Dermis blood vessel endothelial cell (primary cell): ENCODE results near the gene DNAH8. TPM values are rescaled to one million over a fixed set of nuclear protein-coding genes. Genes with fewer than 3 reads are reported as not detected.

Experiments used
- DNase-seq: peaks from one replicate; pipeline ENCODE4 v3.0.0; 2010
- total RNA-seq: library from RNA; depleted of rRNA; stranded (reverse); fragments of >200 nt; gene quantifications from 2 replicates; pipeline ENCODE4 v1.2.3, GENCODE V29; 2014

The DNAH8 gene
- total RNA-seq, 1 donor from 2014 or later, result under 0.01 TPM

DNA sequence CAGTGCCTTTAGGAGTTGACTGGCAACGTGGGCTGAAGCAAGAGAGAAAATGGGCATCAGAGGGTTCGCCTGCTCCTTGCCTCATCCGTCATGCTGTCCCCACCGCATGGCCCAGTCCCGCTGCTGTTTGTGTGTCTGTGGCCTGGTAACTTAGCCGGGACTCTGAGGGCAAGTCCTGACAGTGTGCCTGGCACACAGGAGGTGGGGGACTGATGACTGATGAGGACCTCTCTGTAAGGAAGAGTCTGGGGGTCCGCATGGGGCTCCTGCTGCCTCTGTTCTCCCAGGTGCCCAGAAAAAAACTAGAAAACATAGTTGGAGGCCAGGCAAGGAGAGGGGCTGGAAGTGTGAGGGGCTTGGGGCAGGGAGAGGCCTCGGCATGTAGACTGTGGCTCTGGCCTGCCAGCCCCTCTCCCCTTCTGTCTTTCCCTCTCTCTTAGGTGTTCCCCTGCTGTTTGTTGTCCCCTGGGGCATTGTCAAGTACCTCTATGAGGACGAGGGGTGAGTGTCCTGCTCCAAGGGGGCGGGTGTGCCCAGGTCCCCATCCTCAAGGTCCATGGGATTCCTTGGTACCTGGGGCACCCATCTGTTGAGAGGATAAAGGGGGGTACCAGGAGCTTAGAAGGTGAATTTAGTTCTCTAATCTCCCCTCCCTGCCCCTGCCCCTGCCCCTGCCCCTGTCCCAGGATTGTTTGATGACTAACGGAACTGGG, 362.9 kb downstream of the DNAH8 start:
- no peak for DNase-seq

DNA sequence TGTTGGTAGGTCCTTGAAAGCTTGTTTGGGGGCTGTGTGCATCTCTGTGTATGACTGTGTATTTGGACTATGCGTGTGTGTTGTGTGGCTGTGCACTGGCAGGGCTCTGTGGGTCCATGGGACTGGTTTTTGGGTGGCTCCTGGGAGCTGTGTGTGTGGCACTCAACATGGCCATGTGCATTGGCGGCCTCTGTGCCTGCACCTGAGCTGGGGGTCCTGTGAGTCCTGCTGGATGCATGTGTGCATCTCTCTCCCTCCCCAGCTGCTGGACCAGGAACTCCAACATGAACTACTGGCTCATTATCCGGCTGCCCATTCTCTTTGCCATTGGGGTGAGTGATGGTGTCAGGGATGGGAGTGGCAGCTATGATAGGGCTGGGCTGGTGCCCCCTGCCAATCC, 363.6 kb downstream of the DNAH8 start:
- DNase-seq, result no peak

DNA sequence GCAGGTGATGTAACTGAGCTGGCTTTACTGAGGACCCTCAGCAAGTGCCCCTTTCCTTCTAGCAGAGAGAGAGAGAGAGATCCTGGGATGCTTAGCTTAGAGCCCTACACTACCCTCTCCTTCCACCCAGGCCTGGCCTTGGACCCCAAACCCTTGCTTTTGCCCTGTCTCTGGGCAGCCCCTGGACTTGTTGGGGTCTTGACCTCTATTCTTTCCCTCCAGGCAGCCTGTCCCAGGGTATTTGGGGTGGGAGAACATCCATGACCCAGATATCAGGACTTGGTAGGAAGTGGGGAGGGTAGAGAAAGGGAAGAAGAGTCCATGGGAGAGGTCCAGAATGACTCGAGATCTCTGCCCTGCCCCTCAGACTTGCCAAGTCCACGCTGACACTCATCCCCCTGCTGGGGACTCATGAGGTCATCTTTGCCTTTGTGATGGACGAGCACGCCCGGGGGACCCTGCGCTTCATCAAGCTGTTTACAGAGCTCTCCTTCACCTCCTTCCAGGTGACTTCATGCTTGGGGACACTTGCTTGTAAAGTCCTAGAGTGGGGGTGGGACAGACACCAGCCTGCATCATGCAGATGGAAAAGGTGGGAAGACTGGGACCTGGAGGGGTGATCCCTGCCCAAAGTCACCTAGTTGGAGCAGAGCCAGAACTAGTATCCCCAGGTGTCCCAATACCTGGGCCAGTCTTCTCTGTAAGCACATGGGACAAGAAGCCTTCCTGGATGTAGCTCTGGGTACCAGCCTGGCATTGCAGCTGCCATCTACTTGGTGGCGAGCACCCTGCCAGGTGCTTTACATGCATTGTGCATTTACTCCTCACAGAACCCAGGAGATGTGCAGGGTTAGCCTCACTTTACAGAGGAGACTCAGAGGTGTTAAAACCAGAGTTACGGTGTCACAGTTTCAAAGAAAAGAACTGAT, 364.4 kb downstream of the DNAH8 start:
- no peak for DNase-seq

Other genes starting within 250 kb of the DNAH8 start
- gene BTBD9, start 75.4 kb upstream of the DNAH8 start, total RNA-seq, result 11.6 and 12.1 TPM in 2 replicates
- 106 and 145 TPM in 2 replicates for gene GLO1, start 12.2 kb upstream of the DNAH8 start, total RNA-seq